Activated naive CD4-positive, alpha-beta T cell treated with Interleukin-2 at 50 U/mL for 16 hours (primary cell): ENCODE results near the gene UFD1.

Source experiments
- DNase-seq: peaks from one replicate; pipeline ENCODE4 v3.0.0-alpha.2; 2020

The UFD1 gene, protein sequence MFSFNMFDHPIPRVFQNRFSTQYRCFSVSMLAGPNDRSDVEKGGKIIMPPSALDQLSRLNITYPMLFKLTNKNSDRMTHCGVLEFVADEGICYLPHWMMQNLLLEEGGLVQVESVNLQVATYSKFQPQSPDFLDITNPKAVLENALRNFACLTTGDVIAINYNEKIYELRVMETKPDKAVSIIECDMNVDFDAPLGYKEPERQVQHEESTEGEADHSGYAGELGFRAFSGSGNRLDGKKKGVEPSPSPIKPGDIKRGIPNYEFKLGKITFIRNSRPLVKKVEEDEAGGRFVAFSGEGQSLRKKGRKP

DNA sequence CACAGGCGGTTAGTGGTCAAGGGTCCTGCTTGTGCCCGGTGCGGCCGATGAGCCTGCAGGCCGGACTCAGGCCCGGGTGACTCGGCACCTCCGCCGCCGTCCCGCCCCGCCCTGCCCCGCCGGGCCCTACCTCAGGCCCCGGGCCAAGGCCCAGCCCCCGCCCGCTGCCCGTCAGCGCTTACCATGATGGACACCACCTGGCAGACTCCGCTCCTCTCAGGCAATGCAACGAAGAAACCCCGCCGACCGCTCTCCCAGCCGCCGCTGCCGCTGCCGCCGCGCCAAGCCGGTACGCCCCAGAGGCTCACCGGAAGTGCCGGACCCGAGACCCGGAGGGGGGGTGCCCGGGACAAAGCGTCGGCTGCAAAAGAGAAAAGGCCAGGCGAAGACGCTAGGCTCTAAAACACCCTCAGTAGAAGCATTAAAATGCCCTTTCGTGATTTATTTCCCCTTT lies at the start of gene UFD1:
Gene UFD1 (minus strand): TSS at position 293 of the 454 bp plus-strand sequence. CDS start 108 bp downstream, at position 185.
- DNase-seq: peak; percentile 83

DNA sequence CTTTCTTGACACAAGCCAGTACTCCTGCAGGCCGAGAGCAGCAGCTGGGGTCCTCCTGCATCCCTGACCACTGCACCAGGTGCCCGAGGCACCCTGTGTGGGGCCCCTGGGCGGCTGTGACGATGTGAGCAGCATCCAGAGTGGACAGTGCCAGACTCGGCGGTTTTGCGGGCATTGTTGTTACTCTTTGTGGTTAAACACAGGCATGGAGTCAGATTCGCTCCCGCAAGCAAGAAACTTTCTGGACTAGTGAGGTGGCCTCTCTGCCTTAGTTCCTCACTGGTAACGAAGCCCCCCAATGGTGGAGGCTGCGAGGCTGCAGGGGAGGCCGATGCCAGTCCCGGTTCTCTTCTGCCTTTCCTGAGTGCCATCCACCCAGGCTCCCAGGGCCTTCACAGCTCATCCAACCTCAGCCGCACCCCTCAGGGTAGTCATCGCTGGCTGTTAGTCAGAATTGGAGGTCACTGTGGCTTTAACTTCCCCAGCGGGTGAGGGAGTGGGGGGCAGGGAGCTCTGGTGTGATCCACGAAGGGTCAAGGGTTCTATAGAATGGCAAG lies 48.9 kb upstream of the UFD1 start:
- no peak for DNase-seq

DNA sequence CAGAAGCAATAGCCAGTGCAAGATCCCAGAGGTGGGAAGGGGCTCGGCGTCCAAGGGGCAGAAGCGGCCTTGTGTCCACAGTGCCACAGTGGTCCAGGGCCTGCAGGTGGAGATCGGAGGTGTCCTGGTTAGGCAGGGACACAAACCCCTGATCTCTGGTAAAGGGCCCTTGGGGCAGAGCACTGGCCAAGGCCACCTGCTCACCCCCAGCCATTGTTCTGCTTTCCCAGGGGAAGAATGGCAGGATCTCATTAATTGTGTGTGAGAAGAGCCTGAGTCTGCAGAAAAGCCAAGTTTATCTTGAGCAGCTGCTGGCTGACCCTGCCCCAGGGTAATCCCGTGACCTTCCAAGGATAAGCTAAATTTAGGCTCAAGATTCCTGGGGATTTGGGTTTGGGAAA lies 48.3 kb upstream of the UFD1 start:
- DNase-seq: no peak

DNA sequence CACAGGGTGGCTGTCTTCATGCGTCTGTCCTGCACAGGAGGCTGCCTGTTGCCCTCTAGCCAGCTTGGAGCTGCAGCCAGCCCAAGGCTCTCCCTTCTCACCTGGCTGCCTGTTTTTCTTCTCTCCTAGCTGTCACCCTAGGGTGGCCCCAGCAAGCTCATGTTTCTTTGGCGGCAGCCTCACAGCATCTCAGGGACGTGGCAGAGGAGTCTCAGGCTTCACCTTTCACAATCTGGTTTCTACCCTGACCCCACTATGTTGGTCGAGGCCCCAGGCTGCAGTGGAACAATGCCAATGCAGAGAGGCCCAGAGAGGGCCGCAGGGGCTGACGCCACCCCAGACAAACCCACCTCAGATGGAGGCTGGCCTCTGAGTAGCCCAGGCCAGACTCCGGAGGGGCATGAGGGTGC lies 47.7 kb upstream of the UFD1 start:
- DNase-seq: no peak

DNA sequence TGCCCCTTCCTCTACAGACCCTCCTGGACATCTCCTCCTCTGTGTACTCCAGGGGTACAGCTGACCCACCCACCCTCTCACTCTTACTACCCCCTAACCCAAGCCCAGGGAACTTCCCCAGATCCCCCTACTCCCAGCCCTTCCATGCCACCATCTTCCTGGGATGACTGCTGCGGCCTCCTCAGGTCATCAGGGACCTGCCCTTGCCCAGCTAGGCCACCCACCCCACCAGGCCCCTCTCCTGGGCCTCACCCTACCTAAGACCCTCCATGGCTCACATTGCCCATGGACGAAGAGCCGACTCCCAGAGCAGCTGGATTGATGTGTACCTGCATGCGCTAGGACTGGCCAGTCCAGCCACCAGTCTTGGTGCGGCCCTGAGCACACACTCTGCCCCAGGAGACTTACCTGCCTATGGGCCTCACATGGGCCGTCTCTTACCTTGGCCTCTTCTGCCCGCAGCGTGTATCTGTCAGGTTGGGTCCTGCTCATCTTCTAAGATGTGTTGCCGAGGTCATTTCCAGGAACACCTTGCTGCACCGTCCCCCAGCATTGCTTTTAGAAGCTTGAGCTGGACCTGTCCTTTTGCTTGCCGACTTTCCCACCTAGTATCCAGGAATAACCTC lies 47.2 kb upstream of the UFD1 start:
- DNase-seq: no peak

DNA sequence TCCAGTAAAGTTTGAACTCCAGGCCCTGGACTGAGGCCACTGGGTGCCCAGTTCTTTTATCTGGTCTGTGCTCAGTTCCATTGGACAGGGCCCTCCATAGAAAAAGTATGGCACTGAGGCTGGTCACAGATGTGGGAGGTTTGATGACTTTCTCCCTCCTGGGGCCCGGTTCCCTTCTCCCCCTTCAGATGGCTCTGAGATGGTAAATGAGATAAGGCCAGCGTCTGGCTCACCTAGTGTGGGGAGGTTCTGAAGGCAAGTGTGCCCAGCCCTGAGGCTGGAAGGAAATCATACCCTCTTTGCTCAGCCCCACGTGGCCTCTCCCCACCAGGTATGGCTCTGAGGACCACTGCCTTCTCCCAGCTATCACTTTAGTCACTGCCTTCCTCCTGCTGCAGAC lies 46.7 kb upstream of the UFD1 start:
- DNase-seq: no peak

DNA sequence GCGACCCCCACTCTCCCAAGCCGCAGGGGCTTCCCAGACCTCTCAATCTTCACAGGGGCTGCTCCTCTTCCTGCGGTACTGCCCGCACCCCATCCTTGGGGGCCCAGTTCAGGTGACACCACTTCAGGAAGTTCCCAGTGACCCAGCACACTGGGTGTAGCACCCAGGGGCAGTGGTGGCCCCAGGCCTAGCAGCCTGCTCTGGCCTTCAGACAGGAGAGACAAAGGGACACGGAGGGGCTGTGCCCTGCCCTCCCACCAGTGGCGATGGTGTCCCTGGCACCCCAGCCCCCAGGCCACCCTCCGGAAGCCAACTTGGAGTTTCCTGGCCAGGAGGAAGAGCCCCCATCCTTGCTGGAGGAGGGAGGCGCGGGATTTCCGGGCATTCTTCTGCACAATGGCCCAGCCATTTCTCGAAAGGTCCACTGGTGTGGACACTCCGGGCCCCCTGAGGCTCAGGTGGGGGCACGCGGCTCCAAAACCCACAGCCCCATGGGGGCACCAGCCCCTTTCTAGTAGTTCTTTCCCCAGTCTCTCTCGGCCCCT lies 46.2 kb upstream of the UFD1 start:
- no peak for DNase-seq

DNA sequence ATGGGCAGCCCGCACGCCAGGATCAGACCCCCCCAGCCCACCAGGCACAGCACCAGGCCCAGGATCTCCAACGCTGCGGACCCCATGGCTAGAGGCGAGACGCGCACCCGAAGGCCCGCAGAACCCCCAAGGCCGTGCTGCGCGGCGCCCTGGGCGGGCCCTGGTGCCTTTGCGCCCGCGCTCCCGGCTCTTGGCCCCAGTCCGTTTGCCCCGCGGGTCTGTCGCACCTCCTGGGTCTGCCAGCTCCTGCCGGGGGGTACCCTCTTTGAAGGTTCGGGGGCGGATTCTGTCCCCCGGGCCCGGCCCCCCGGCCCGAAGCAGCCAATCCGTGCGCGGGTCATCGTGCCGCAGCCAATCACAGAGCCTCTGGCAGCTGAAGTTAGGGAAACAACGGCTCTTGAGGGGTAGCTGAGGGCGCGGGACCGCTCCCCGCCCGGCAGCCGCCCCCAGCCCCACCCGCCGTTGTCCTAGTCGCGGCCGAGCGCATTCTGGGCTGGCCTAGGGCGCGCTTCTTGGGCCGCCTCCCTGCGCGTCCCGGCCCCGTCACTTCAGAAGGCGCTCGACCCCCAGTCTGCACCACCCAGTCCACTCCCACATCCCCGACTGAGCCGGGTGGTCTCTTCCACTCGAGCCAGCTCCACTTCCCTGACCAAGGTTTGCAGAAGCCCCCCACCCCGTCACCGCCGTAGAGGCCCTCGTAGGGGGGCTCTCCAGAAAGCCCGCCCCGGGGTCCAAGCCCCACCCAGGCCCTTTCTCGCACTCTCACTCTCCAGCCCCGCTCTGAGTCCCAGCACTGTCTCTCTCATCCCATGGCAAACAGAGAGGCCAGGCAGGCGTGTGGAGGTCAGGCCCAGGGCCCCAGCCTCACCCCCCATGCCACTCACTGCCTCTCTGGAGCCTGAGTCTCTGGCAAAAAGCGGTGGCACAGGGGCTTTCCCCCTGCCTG lies 45.5 kb upstream of the UFD1 start, which contains the start of gene CLDN5:
Gene CLDN5 (minus strand): TSS at position 241 of the 946 bp plus-strand sequence. CDS start 155 bp downstream, at position 86.
- DNase-seq: no peak

DNA sequence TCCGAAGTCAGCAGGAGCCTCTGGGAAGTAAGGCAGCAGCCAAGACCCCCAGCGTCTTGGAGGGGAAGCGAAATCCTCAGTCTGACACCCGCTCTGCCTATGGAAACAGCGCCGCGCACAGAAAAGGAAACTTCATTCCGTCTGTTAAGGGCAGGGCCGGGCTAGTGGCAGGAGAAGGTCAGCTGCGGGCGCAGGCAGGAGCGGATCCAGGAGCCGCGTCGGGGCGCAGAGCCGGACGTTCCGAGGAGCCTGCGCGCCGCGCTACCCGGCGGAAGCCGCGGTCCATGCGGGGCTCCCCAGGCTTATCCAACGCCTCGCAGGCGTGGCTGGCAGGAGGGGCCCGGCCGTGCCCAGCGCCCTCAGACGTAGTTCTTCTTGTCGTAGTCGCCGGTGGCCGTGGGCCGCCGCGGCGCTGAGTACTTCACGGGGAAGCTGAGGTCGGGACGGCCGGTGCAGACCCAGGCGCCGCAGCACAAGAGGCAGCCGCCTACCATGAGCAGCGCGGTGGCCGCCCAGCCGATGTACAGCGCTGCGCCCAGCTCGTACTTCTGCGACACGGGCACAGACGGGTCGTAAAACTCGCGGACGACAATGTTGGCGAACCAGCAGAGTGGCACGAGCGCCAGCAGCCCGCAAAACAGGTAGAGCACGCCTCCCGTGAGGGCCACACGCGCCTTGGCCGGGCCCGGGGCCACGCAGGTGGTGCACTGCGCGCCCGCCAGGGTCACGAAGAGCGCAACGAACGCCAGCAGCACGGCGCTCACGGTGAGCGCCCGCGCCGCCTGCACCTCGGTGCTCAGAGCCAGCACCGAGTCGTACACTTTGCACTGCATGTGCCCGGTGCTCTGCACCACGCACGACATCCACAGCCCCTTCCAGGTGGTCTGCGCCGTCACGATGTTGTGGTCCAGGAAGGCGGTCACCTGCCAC lies 44.5 kb upstream of the UFD1 start:
- DNase-seq: no peak

DNA sequence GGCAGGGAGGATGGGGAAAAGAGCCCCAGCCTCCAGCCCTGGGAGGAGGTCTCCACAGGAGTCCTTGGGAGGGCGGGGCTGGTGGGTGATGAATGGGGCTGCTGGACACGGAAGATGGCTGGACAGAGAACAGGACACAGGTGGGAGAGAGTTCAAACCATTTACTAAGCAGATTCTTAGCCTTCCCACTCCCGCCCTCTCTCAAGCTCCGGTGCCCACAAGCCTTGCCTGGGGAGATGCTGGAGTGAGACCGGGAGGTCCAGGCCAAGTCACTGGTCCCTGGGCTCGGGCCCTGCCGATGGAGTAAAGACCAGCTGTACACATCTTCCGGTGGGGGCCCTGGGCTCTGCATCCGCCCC lies 43.9 kb upstream of the UFD1 start:
- no peak for DNase-seq

DNA sequence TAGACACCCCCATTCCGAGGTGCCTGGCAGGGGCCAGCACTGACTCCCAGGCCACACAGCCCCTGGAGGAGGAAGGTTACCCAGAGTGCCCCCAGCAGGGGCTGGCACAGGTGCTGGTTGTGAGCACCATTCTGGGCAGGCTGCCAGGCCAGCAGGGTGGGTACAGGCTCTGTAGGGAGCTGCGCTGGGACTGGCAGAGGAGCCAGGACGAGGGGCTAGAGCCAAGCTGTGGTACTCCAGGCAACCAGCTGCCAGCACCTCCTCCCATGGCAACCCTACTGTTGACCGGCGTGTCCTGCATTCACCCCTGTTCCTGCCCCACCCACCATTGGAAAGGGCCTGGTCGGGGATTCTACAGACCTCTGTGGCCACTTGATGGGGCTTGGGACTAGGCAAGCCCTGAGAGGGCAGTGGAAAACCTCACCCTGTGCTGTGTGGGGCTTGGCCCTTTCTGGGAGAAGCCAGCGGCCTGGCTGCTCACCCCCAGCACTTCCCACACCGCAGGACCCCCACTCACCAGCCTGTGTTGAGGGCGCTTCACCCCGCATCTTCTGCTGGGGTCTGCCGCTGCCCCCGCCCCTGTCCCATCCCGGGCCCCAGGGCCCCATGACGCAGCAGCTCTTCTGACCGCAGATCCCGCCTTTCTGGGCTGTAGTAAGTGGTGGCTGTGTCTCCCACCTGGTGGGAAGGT lies 43.3 kb upstream of the UFD1 start:
- no peak for DNase-seq

DNA sequence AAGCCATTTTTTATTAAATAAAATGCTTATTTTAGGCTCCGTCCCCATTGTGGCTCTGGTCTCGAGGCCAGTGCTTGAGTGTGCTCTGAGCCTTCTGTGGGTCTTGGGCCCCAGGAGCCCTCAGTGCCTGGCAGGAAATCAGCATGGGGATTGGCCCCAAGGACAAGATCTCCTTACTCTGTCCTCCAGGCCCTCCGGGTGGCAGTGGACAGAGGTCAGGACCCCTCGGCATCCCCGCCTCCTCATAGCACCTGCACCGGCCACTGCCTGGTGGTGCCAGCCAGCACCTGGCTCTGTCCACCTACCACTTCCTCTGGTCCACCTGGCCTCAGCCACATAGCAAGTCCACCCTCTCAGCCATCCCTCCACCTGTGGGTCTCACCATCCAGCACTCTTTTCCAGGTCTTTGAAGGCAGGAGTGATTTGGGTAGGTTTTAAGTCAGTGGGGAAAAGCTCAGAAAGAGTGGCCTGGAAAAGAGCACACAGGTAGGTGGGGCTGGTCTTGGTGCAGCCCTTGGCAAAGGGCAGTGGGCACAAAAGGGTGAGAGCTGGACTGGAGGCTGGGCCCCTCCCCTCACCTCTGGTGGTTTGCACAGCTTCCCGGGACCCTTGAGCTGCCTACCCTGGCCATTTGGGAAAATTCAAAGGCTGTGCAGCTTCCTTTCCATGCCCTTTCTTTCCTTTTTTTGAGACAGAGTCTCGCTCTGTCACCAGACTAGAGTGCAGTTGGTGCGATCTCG lies 41.7 kb upstream of the UFD1 start:
- DNase-seq: no peak

DNA sequence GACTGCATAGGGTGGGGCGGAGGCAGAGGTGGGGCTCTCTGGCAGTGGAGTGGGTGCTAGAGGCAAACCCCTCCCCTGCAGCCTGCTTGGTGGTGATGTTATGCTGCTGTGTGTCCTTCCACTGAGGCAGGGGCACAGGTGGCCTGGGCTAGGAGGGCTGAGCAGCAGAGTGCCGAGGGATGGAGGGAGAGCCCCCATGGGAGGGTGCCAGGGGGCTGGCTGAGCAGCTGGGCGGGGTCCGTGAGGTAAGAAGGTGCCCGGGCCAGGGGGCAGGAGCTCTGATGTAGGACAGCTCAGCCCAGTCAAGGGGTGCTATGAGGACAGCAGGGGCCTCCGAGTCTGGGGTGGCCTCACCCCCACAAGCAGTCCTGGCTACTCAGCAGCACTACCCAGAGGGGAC lies 41.0 kb upstream of the UFD1 start:
- DNase-seq: no peak

DNA sequence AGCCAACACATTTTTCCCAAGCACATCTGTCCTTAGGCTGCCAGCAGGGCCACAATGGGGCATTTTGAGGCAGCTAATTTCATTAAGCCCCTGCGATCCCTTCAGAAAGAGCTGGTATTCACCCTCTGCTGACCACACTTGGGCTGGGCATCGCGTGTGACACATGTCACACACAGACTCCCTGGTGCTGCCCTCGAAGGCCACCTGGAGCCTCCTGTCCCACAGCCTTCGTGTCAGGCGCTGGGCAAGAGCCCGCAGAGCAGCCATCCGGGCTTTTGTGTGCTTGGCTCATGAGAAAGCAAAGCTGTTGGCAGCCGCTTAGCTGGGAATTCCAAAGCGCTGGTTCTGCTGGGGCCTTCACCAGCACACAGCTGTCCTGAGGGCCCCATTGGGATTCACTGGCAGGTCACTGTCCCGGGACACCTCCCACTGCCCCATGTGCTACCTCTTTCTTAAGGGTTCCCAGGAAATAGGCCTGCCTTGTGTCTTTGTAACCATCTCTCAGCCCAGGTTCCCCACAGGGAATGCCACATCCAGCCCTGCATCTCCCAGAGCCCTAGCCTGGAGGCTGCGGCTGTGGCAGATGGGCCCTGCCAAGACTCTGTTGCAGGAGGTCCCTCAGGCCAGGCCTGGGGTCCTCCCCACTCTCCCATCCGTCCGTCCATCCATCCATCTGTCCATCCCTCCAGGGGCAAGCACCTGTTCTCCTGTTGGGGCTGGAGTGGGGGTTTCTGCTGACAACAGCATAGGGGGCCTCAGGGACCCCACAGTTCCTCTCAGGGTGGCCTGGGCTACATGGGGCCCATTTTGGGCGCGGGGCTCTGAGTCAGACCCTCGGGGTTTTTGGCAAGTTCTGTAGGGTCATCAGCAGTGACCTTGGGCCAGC lies 40.3 kb upstream of the UFD1 start:
- DNase-seq: no peak

DNA sequence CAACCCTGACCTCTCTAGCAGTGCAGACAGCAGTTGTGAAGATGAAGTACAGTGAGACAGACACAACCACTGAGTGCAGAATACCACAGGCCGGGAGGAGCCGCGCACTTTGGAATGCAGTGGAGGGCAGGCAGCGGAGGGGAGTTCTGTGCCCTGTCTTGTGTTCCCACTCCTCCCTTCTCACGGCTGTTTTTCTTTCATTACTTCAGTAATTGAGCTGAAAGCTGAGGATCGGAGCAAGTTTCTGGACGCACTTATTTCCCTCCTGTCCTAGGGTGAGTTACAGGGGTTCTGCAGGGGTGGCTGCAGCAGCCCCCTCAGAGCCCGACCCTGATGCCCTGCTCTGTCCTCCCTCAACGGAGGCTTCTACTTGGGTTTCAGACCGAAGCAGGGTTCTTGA lies 39.6 kb upstream of the UFD1 start:
- DNase-seq: no peak

DNA sequence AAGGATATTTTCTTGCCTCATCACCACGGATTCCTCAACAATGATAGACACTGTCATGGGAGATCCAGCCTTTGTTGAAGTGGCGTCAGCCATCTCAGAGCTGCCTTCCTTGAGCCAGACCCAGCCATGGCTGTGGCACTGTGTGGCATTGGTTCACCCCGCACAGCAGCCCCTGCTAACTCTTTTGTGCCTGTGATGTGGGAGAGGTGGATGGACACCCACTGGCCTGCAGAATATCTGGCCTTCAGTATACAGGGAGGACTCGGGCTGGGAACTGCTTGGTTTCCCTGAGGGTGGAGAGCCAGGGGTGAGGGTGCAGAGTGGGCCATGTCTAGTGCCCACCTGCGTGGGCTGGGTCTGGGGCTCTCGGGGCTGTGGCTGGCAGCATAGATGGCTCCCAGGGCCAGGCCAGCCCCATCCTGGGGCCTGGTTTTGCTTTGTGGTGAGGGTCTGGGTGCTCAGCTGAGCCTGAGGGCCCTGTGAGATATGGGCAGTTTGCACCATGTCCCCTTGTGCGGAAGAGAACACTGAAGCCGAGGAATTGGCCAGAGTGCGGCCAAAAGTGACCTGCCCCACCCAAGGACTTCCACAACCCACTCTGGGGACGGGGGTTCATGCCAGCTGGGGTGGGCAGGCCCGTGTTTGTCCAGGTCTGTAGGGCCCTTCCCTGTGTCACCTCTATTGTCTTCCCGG lies 39.1 kb upstream of the UFD1 start:
- DNase-seq: no peak

DNA sequence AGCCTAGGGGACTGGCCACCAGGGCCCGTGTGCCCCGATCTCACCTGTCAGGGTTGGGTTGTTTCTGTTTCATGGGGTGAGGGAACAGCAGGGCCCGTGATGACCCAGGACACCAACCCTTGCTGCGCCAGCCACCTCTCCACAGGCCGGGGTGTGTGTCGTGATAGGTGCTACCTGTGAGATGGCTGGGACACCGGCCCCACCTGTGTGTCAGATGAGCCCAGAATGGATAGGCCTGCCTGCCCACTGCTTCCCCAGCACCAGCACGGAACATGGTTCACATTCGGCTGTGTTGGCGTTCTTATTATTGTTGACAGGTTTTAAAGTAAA lies 38.1 kb upstream of the UFD1 start:
- no peak for DNase-seq

DNA sequence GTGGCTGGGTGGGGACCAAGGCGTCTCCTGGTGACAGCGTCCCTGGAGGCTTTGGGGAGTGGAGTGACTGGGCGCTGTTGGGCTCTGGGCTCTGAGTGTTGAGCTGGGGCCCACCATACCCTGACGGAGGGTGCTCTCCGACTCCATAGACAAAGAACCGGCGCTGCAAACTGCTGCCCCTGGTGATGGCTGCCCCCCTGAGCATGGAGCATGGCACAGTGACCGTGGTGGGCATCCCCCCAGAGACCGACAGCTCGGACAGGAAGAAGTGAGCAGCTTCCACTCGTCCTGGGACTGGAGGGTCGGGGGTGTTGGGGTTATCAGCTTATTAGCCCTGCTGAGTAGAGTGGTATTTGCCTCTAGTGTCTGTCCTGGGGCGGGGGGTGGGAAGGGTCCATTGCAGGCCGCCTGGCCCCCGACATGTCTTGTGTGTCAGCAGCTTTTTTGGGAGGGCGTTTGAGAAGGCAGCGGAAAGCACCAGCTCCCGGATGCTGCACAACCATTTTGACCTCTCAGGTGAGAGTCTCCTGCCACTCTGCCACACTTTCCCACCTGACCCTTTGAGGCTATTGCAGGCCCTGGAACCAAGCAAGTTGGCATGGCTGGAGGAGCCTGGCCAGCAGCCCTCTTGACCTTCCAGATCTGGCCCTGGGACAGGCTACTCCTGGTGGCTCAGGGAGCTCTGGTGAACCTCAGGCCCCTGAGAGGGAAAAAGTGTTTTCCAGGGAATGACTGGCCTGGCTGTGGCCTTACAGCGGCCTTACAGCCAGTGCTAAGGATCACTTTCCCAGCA lies 37.6 kb upstream of the UFD1 start:
- no peak for DNase-seq
